Measurements from ENCODE around the gene CLASRP. TPM values are rescaled to one million over a fixed set of nuclear protein-coding genes. Genes with fewer than 3 reads are reported as not detected.

CLASRP gene
- total RNA-seq, 2 experiments from 2014 or later, result 142 to 166 TPM

GRCh38 chr19:45041125-45041524 lies 2.3 kb downstream of the CLASRP start:
- peak overlapping the region; percentile 85 for H3K4me2 ChIP-seq (ENCODE audit: low read length)
- peak overlapping the region; percentile 87 for H3K4me3 ChIP-seq (ENCODE audit: low read depth, low read length, poor library complexity, severe bottlenecking)
- no peaks in the 10 kb centered on the region for H3K9me2 ChIP-seq (ENCODE audit: insufficient read depth, low read length)
- H3K79me2 ChIP-seq (ENCODE audit: insufficient read depth, low read depth, low read length), result peaks cover 65% of the 10 kb centered on the region
- H2AFZ ChIP-seq (ENCODE audit: low read length), result no peak overlapping the region
- ChIA-PET POLR2A (interaction anchor here (1.0 kb wide), 1 partner anchor 34 kb away, joined by 5 read pairs; no protein-coding TSS in a partner anchor), CTCF (ENCODE audit: unreplicated experiment) (interaction anchor here (1.1 kb wide), 1 partner anchor 10 kb away, joined by 3 read pairs; no protein-coding TSS in a partner anchor)
- no peak for DNase-seq (ENCODE audit: low spot score)
- H3K9me3 ChIP-seq (ENCODE audit: low read length), result no peaks in the 10 kb centered on the region
- H4K20me1 ChIP-seq (ENCODE audit: insufficient read depth, low read length), result peaks cover 17% of the 10 kb centered on the region
- peaks cover 86% of the 10 kb centered on the region for H3K36me3 ChIP-seq (ENCODE audit: insufficient read depth, low read length)
- H3K4me1 ChIP-seq (ENCODE audit: insufficient read depth, low read length, poor library complexity, severe bottlenecking), result peaks cover 45% of the 10 kb centered on the region
- TF ChIP-seq, protein P1, sequence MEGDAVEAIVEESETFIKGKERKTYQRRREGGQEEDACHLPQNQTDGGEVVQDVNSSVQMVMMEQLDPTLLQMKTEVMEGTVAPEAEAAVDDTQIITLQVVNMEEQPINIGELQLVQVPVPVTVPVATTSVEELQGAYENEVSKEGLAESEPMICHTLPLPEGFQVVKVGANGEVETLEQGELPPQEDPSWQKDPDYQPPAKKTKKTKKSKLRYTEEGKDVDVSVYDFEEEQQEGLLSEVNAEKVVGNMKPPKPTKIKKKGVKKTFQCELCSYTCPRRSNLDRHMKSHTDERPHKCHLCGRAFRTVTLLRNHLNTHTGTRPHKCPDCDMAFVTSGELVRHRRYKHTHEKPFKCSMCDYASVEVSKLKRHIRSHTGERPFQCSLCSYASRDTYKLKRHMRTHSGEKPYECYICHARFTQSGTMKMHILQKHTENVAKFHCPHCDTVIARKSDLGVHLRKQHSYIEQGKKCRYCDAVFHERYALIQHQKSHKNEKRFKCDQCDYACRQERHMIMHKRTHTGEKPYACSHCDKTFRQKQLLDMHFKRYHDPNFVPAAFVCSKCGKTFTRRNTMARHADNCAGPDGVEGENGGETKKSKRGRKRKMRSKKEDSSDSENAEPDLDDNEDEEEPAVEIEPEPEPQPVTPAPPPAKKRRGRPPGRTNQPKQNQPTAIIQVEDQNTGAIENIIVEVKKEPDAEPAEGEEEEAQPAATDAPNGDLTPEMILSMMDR (conservative IDR thresholded peaks at IDR 0.05; ENCODE audit: low read length), result no peak
- TF ChIP-seq EZH2phosphoT487 (IDR thresholded peaks at IDR 0.05; ENCODE audit: borderline replicate concordance, low read depth, low read length), result no peak
- intact Hi-C loops (cut with micrococcal nuclease; ENCODE audit: unreplicated experiment), result no loop called here
- H3K27ac ChIP-seq (ENCODE audit: low read depth, low read length, poor library complexity, severe bottlenecking), result peak overlapping the region; percentile 8
- no TSS peak for BruUV-seq (replicated peaks)

GRCh38 chr19:45045671-45046353 lies 7.0 kb downstream of the CLASRP start:
- Histone ChIP-seq H3K4me1 (ENCODE audit: insufficient read depth, low read length, poor library complexity, severe bottlenecking) (peaks cover 72% of the 10 kb centered on the region), H3K36me3 (ENCODE audit: insufficient read depth, low read length) (peaks cover 86% of the 10 kb centered on the region), H3K9me3 (ENCODE audit: low read length) (no peaks in the 10 kb centered on the region), H4K20me1 (ENCODE audit: insufficient read depth, low read length) (peaks cover 4% of the 10 kb centered on the region; the same call in 1 of the 2 replicates), H3K27ac (ENCODE audit: low read depth, low read length, poor library complexity, severe bottlenecking) (peak overlapping the region; percentile 88), H2AFZ (ENCODE audit: low read length) (no peak overlapping the region), H3K4me2 (ENCODE audit: low read length) (peak overlapping the region; percentile 75), H3K79me2 (ENCODE audit: insufficient read depth, low read depth, low read length) (peaks cover 91% of the 10 kb centered on the region), H3K4me3 (ENCODE audit: low read depth, low read length, poor library complexity, severe bottlenecking) (peak overlapping the region; percentile 60), H3K9me2 (ENCODE audit: insufficient read depth, low read length) (no peaks in the 10 kb centered on the region)
- CTCF ChIA-PET (ENCODE audit: unreplicated experiment), result no interaction called here
- intact Hi-C loops (cut with micrococcal nuclease; ENCODE audit: unreplicated experiment), result loop anchor here (2.0 kb wide), 1 partner anchor 29 kb away; no protein-coding TSS in a partner anchor
- POLR2A ChIA-PET, result no interaction called here
- DNase-seq (ENCODE audit: low spot score), result no peak
- no peak for TF ChIP-seq EZH2phosphoT487 (IDR thresholded peaks at IDR 0.05; ENCODE audit: borderline replicate concordance, low read depth, low read length)
- TF ChIP-seq, protein P1 (conservative IDR thresholded peaks at IDR 0.05; ENCODE audit: low read length), result no peak
- no TSS peak for BruUV-seq (replicated peaks)

DNA sequence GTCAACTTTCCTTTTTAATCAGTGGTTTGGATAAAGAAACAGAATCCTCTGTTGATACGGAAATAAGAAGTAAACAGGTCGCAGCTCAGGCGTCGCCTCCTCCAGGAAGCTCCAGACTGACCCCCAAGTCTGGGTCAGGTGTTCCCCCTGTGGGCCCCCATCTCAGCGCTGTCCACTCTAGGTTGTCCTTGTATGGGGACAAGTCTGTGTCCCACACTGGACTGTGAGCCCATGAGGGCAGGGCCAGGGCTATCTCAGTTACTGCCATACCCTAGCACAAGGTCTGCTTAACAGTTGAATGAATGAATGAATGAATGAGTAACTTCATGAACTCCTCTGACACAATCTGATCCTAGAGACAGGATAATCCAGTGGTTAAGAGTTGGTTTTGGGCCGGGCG lies 7.5 kb downstream of the CLASRP start:
- Histone ChIP-seq H3K79me2 (ENCODE audit: insufficient read depth, low read depth, low read length) (peaks cover 91% of the 10 kb centered on the region), H3K36me3 (ENCODE audit: insufficient read depth, low read length) (peaks cover 86% of the 10 kb centered on the region), H3K4me2 (ENCODE audit: low read length) (peak overlapping the region; percentile 75), H3K9me2 (ENCODE audit: insufficient read depth, low read length) (no peaks in the 10 kb centered on the region), H4K20me1 (ENCODE audit: insufficient read depth, low read length) (peaks cover 2% of the 10 kb centered on the region; the same call in 1 of the 2 replicates), H2AFZ (ENCODE audit: low read length) (no peak overlapping the region), H3K9me3 (ENCODE audit: low read length) (no peaks in the 10 kb centered on the region), H3K4me3 (ENCODE audit: low read depth, low read length, poor library complexity, severe bottlenecking) (peak overlapping the region; percentile 60), H3K4me1 (ENCODE audit: insufficient read depth, low read length, poor library complexity, severe bottlenecking) (peaks cover 72% of the 10 kb centered on the region), H3K27ac (ENCODE audit: low read depth, low read length, poor library complexity, severe bottlenecking) (peak overlapping the region; percentile 88)
- no TSS peak for BruUV-seq (replicated peaks)
- TF ChIP-seq EZH2phosphoT487 (IDR thresholded peaks at IDR 0.05; ENCODE audit: borderline replicate concordance, low read depth, low read length), result no peak
- TF ChIP-seq, protein P1 (conservative IDR thresholded peaks at IDR 0.05; ENCODE audit: low read length), result no peak
- intact Hi-C loops (cut with micrococcal nuclease; ENCODE audit: unreplicated experiment), result loop anchor here (2.0 kb wide), 1 partner anchor 30 kb away; no protein-coding TSS in a partner anchor
- POLR2A ChIA-PET, result no interaction called here
- CTCF ChIA-PET (ENCODE audit: unreplicated experiment), result interaction anchor here (1.1 kb wide), 1 partner anchor 36 kb away, joined by 4 read pairs; no protein-coding TSS in a partner anchor
- DNase-seq (ENCODE audit: low spot score), result no peak
